ENCODE results near the gene TTC28. TPM values are rescaled to one million over a fixed set of nuclear protein-coding genes. Genes with fewer than 3 reads are reported as not detected.
A peak's percentile ranks its signal among the peaks of the same experiment; 100 is the strongest.

Gene TTC28
- total RNA-seq, 2 donors from 2014 or later = 5.7 to 6.0 TPM

- Mint-ChIP-seq H3K27ac (no peak overlapping the region), H3K4me3 (no peak overlapping the region), H3K4me1 (ENCODE audit: low read depth in 2 of 2) (no peaks in the 10 kb centered on the region), H3K27me3 (no peaks in the 10 kb centered on the region), H3K9me3 (no peaks in the 10 kb centered on the region), H3K36me3 (no peaks in the 10 kb centered on the region)
- no peak for DNase-seq (ENCODE audit: low spot score)
- ATAC-seq = no peak
These were observed 690.9 kb downstream of the TTC28 start for GRCh38 chr22:27988704-27989103.

GRCh38 chr22:27987557-27987956 lies 692.1 kb downstream of the TTC28 start:
- no peak for ATAC-seq
- Mint-ChIP-seq H3K9me3 (no peaks in the 10 kb centered on the region), H3K27ac (no peak overlapping the region), H3K36me3 (no peaks in the 10 kb centered on the region), H3K27me3 (no peaks in the 10 kb centered on the region), H3K4me3 (no peak overlapping the region), H3K4me1 (ENCODE audit: low read depth in 2 of 2) (no peaks in the 10 kb centered on the region)
- no peak for DNase-seq (ENCODE audit: low spot score)

DNA sequence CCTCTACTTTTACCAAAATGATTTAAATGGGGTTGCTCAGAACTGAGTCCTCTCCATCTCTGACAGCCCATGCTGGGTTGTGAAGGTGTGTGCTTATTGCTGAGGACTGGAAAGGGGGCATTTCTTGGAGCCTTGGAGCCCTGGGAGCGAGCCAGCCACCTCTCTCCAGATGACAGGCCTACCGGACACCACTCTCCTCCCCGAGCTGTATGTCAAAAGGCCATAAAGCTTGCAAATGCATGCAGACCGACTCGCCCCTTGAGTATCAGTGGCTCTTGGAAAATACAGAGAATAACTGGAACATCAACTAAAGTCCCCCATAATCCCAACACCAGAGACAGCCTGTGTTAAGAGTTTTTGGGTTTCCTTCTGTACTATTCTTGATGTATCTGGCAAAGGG lies 692.7 kb downstream of the TTC28 start:
- Mint-ChIP-seq H3K27ac (no peak overlapping the region), H3K27me3 (no peaks in the 10 kb centered on the region), H3K36me3 (no peaks in the 10 kb centered on the region), H3K4me3 (no peak overlapping the region), H3K4me1 (ENCODE audit: low read depth in 2 of 2) (no peaks in the 10 kb centered on the region), H3K9me3 (no peaks in the 10 kb centered on the region)
- no peak for DNase-seq (ENCODE audit: low spot score)
- no peak for ATAC-seq

GRCh38 chr22:27986459-27986858 lies 693.2 kb downstream of the TTC28 start:
- no peak overlapping the region for H3K27ac Mint-ChIP-seq
- H3K36me3 Mint-ChIP-seq = no peaks in the 10 kb centered on the region
- no peak overlapping the region for H3K4me3 Mint-ChIP-seq
- no peaks in the 10 kb centered on the region for H3K9me3 Mint-ChIP-seq
- no peaks in the 10 kb centered on the region for H3K4me1 Mint-ChIP-seq (ENCODE audit: low read depth in 2 of 2)
- ATAC-seq (no peak), DNase-seq (ENCODE audit: low spot score) (no peak)
- H3K27me3 Mint-ChIP-seq = no peaks in the 10 kb centered on the region

- Mint-ChIP-seq H3K9me3 (no peaks in the 10 kb centered on the region), H3K36me3 (no peaks in the 10 kb centered on the region), H3K27ac (no peak overlapping the region), H3K4me1 (ENCODE audit: low read depth in 2 of 2) (no peaks in the 10 kb centered on the region), H3K27me3 (no peaks in the 10 kb centered on the region), H3K4me3 (no peak overlapping the region)
- DNase-seq (ENCODE audit: low spot score) = no peak
- ATAC-seq = no peak
These were observed 694.0 kb downstream of the TTC28 start for GRCh38 chr22:27985323-27986275.

DNA sequence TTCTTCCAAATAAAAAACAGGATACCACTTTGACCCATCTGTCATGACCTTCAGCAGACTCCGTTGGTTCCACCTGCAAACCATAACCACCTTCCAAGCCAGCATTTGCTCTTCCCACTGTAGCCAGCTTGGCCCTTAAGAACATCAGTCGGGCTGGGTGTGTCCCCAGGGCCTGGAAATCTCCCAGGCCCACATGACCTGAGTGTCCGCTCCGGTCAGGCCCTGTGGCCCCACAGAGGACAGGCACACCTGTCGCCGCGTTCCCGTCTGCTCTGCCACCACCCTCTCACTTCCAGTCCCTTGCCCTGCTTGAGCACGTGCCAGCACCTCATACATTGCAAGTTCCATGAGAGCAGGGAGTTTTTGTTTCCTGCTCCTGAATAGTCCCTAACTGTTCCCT lies 694.9 kb downstream of the TTC28 start:
- Mint-ChIP-seq H3K4me3 (no peak overlapping the region), H3K27ac (no peak overlapping the region), H3K9me3 (no peaks in the 10 kb centered on the region), H3K36me3 (no peaks in the 10 kb centered on the region), H3K4me1 (ENCODE audit: low read depth in 2 of 2) (no peaks in the 10 kb centered on the region), H3K27me3 (no peaks in the 10 kb centered on the region)
- DNase-seq (ENCODE audit: low spot score) (no peak), ATAC-seq (peak in 1 of 2 donors; percentile 39)

- Mint-ChIP-seq H3K27ac (no peak overlapping the region), H3K9me3 (no peaks in the 10 kb centered on the region), H3K4me1 (ENCODE audit: low read depth in 2 of 2) (no peaks in the 10 kb centered on the region), H3K27me3 (no peaks in the 10 kb centered on the region), H3K36me3 (no peaks in the 10 kb centered on the region), H3K4me3 (no peak overlapping the region)
- no peak for DNase-seq (ENCODE audit: low spot score)
- no peak for ATAC-seq
These were observed 695.5 kb downstream of the TTC28 start for GRCh38 chr22:27984001-27984695.

GRCh38 chr22:27983361-27983791 lies 696.3 kb downstream of the TTC28 start:
- ATAC-seq = no peak
- Mint-ChIP-seq H3K36me3 (no peaks in the 10 kb centered on the region), H3K9me3 (no peaks in the 10 kb centered on the region), H3K4me3 (no peak overlapping the region), H3K27me3 (no peaks in the 10 kb centered on the region), H3K4me1 (ENCODE audit: low read depth in 2 of 2) (no peaks in the 10 kb centered on the region), H3K27ac (no peak overlapping the region)
- no peak for DNase-seq (ENCODE audit: low spot score)

DNA sequence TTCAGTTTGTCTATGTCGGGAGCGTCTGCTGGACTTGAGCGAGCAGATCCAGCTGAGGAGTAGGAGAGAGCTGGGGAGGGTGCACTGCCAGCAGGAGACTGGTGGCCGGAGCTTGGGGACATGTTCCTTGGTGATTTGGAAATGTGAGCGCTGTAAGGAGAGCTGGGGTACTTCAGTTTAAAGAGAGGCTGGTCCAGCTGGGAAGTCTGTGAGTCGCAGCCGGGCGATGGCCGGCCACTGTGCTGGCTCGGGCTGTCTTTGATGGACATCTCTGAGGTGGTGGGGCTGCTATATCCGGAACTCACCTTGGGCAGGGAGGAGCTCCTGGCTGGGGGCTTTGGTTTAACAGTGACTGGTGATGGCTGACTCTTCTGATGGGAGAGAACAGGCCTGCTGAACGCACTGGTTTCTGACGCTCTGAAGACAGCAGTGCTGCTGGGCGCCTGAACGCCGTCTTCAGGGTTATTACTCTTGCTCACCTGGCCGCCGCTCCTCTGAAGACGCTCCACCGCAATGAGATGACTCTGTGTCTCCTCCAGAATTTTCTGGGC lies 696.9 kb downstream of the TTC28 start:
- ATAC-seq (no peak), DNase-seq (ENCODE audit: low spot score) (no peak)
- no peaks in the 10 kb centered on the region for H3K9me3 Mint-ChIP-seq
- H3K4me1 Mint-ChIP-seq (ENCODE audit: low read depth in 2 of 2) = no peaks in the 10 kb centered on the region
- H3K27ac Mint-ChIP-seq = no peak overlapping the region
- H3K36me3 Mint-ChIP-seq = no peaks in the 10 kb centered on the region
- H3K27me3 Mint-ChIP-seq = no peaks in the 10 kb centered on the region
- no peak overlapping the region for H3K4me3 Mint-ChIP-seq

DNA sequence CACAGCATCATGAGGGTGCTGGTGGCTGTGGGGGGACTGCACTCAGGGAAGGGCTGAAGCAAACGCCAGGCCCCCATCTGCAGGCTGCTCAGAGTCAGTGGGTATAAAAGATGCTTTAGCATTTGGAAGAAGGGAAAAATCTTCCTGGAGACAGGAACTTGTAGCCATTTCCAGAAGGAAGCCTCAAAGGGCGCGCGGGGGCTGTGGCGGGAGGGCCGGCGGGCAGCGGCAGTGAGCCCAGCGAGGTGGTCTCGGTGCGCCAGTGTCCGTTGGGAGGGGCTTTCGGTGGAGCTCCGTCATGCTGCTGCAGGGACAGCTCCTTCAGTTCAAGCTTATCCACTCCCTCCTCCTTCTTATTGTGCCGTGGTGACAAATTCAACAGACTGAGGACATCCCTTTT lies 697.5 kb downstream of the TTC28 start:
- Mint-ChIP-seq H3K4me1 (ENCODE audit: low read depth in 2 of 2) (no peaks in the 10 kb centered on the region), H3K9me3 (no peaks in the 10 kb centered on the region), H3K27me3 (no peaks in the 10 kb centered on the region), H3K36me3 (no peaks in the 10 kb centered on the region), H3K4me3 (no peak overlapping the region), H3K27ac (no peak overlapping the region)
- no peak for DNase-seq (ENCODE audit: low spot score)
- no peak for ATAC-seq

DNA sequence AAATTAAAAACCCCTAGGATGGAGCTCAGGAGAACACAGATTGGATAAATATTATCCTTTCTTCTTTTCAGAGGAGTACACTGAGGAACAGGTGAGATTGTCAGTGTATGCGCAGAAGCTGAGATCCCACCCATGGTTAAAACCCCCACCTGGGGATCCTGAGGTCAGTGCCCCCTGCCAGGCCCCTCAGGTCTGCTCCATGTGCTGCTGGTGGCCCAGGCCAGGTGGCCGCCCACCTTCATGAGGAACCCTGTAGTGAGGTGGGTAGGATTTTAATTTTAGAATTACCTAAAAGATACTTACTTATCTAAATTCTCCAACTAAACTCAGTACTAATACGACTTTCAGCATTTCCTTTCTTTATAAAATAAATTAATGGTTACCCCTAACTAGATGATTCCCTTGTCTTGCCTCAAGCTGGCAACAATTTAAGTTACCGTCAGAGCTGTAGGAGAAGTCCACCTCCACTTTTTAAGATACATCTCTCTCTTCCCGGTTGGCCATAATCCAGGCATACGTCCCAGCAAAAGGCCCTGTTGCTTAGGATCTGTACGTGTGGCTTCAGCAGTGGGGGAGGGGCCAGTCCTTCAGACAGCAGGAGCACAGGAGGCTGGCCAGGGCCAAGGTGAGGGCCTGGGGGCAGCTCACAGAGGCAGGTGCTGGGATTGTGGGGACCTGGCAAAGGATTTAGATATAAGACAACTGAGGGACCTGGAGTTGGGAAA lies 699.1 kb downstream of the TTC28 start:
- Mint-ChIP-seq H3K36me3 (no peaks in the 10 kb centered on the region), H3K27me3 (no peaks in the 10 kb centered on the region), H3K9me3 (no peaks in the 10 kb centered on the region), H3K27ac (no peak overlapping the region), H3K4me3 (no peak overlapping the region), H3K4me1 (ENCODE audit: low read depth in 2 of 2) (no peaks in the 10 kb centered on the region)
- ATAC-seq = no peak
- DNase-seq (ENCODE audit: low spot score) = no peak

DNA sequence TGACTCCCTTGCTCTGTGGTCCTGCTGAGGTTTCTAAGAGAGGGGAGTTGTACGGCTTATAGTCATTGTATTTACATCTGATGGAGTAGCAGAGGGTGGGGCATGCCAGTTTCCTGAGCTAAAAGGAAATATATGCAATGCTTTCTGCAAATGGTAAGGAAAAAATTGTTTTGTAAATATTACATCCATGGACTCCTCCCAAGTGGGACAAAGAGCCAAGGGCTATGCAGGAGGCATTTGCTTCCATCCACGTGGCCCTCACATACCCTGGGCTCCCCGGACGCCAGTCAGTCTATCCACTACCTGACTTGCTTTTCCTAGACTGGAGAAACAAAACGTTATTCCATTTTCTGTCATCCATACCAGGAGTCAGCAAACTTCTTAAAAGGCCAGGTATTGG lies 700.8 kb downstream of the TTC28 start:
- H3K27me3 Mint-ChIP-seq = no peaks in the 10 kb centered on the region
- H3K4me3 Mint-ChIP-seq = no peak overlapping the region
- no peaks in the 10 kb centered on the region for H3K36me3 Mint-ChIP-seq
- H3K4me1 Mint-ChIP-seq (ENCODE audit: low read depth in 2 of 2) = no peaks in the 10 kb centered on the region
- DNase-seq (ENCODE audit: low spot score) = no peak
- H3K9me3 Mint-ChIP-seq = no peaks in the 10 kb centered on the region
- ATAC-seq = no peak
- H3K27ac Mint-ChIP-seq = no peak overlapping the region

- Mint-ChIP-seq H3K9me3 (no peaks in the 10 kb centered on the region), H3K36me3 (no peaks in the 10 kb centered on the region), H3K4me3 (no peak overlapping the region), H3K27ac (no peak overlapping the region), H3K27me3 (no peaks in the 10 kb centered on the region), H3K4me1 (ENCODE audit: low read depth in 2 of 2) (no peaks in the 10 kb centered on the region)
- DNase-seq (ENCODE audit: low spot score) = no peak
- ATAC-seq = no peak
These were observed 701.3 kb downstream of the TTC28 start for GRCh38 chr22:27978317-27978716.

DNA sequence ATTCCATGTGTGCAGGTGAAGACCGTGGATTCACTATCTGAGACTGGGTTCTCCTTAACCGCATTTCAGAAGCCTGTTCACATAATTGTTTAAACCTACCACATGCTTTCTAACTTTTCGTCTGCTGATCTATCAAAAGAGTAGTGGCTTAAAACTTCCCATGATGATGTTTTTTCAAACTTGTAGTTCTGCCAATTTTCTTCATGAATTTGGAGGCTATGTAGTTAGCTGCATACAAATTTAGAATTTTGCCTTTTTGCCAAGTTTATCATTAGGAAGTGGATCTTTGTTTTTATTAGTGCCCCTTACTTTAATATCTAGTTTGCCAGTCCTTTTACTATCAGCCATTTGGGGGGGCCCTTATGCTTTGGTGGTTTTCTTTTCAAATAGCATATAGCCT lies 703.1 kb downstream of the TTC28 start:
- Mint-ChIP-seq H3K36me3 (no peaks in the 10 kb centered on the region), H3K9me3 (no peaks in the 10 kb centered on the region), H3K27ac (no peak overlapping the region), H3K4me1 (ENCODE audit: low read depth in 2 of 2) (peaks cover 0 to 3% of the 10 kb centered on the region in 2 donors), H3K4me3 (no peak overlapping the region), H3K27me3 (no peaks in the 10 kb centered on the region)
- ATAC-seq (no peak), DNase-seq (ENCODE audit: low spot score) (no peak)
